Activated naive CD4-positive, alpha-beta T cell treated with anti-CD3 and anti-CD28 coated beads, Interleukin-2, amount 10 ng/mL, durations not matched to agents 7 days and 5 days (primary cell): ENCODE measurements around the gene MLXIPL.
"Not testable (repeated sequence)": the region's sequence is repeated elsewhere in the genome, so short reads cannot be mapped to it uniquely, and the experiment has no call there.

ENCODE experiments used
- CTCF ChIA-PET: fragments of 350-600 bp; sonication (Branson Sonifier 250); formaldehyde crosslinking; loops from one replicate; lab custom pipeline; 2021; ENCODE audit warnings: antibody characterized with exemption; lab: Charles Lee
- DNase-seq: peaks from one replicate; pipeline ENCODE4 v3.0.0-alpha.2; 2020
- H3K27ac Mint-ChIP-seq: one replicate; pipeline ENCODE4 v1.8.0; 2021; ENCODE audit warnings: mild to moderate bottlenecking, moderate library complexity, mixed read lengths
- H3K27me3 Mint-ChIP-seq: one replicate; pipeline ENCODE4 v1.8.0; 2021; ENCODE audit warnings: mild to moderate bottlenecking, mixed read lengths
- H3K36me3 Mint-ChIP-seq: one replicate; pipeline ENCODE4 v1.8.0; 2021; ENCODE audit warnings: mixed read lengths
- H3K4me1 Mint-ChIP-seq: one replicate; pipeline ENCODE4 v1.8.0; 2021; ENCODE audit warnings: mixed read lengths
- H3K4me3 Mint-ChIP-seq: one replicate; pipeline ENCODE4 v1.8.0; 2021; ENCODE audit warnings: mild to moderate bottlenecking, moderate library complexity, mixed read lengths
- H3K9me3 Mint-ChIP-seq: one replicate; pipeline ENCODE4 v1.8.0; 2021; ENCODE audit warnings: mixed read lengths

Gene MLXIPL

DNA sequence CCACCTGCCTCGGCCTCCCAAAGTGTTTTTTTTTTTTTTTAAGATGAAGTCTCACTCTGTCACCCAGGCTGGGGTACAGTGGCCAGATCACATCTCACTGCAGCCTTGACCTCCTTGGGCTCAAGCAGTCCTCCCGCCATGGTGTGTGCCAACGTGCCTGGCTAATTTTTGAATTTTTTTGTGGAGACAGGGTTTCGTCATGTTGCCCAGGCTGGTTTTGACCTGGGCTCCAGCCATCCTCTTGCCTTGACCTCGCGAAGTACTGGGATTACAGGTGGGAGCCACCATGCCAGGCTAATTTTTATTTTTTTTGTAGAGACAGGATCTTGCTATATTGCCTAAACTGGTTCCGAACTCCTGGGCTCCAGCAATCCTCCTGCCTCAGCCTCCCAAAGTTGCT lies 9.0 kb upstream of the MLXIPL start:
- CTCF ChIA-PET: no interaction called here
- Mint-ChIP-seq H3K9me3 (no peaks in the 10 kb centered on the region), H3K27me3 (peaks cover 60% of the 10 kb centered on the region), H3K4me3 (no peak overlapping the region), H3K4me1 (no peaks in the 10 kb centered on the region), H3K27ac (no peak overlapping the region), H3K36me3 (no peaks in the 10 kb centered on the region)
- DNase-seq: no peak

DNA sequence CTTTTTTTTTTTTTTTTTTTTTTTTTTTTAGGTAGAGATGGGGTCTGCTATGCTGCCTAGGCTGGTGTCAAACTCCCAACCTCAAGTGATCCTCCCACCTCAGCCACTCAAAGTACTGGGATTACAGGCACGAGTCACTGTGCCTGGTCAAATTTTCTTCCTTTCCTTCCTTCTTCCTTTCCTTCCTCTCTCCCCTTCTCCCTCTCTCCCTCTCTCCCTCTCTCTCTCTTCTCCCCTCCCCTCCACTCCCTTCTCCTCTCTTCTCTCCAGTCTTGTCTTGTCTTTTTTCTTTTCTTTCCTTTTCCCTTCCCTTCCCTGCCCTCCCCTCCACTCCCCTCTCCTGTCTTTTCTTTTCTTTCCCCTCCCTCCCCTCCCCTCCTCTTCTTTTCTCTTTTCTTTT lies 7.2 kb upstream of the MLXIPL start:
- no peaks in the 10 kb centered on the region for H3K9me3 Mint-ChIP-seq
- CTCF ChIA-PET: no interaction called here
- H3K4me3 Mint-ChIP-seq: no peak overlapping the region
- H3K4me1 Mint-ChIP-seq: no peaks in the 10 kb centered on the region
- no peak overlapping the region for H3K27ac Mint-ChIP-seq
- no peak for DNase-seq
- peaks cover 70% of the 10 kb centered on the region for H3K27me3 Mint-ChIP-seq
- H3K36me3 Mint-ChIP-seq: no peaks in the 10 kb centered on the region

DNA sequence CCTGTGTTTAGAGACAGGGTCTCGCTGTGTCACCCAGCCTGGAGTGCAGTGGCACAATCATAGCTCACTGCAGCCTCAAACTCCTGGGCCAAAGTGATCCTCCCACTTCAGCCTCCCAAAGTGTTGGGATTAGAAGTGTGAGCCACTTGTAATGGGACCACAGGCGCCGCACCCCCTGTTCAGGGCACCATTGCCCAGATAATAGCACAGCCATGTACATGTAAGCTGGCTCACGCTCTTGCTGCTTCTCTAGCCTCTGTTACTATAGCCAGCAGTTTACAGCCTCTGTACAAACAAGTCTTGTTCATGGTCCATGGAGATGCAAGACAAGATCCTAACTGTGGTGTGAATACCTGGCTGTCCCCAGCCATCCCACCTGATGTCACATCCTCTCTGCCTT lies 4.2 kb upstream of the MLXIPL start:
- Mint-ChIP-seq H3K27ac (no peak overlapping the region), H3K36me3 (no peaks in the 10 kb centered on the region), H3K4me3 (no peak overlapping the region), H3K4me1 (peaks cover 3% of the 10 kb centered on the region), H3K27me3 (peaks cover 82% of the 10 kb centered on the region), H3K9me3 (no peaks in the 10 kb centered on the region)
- CTCF ChIA-PET: interaction anchor here (1.2 to 1.7 kb wide), 4 partner anchors 18 to 104 kb away, joined by 3 to 8 read pairs (median 6); no protein-coding TSS in a partner anchor
- DNase-seq: no peak

DNA sequence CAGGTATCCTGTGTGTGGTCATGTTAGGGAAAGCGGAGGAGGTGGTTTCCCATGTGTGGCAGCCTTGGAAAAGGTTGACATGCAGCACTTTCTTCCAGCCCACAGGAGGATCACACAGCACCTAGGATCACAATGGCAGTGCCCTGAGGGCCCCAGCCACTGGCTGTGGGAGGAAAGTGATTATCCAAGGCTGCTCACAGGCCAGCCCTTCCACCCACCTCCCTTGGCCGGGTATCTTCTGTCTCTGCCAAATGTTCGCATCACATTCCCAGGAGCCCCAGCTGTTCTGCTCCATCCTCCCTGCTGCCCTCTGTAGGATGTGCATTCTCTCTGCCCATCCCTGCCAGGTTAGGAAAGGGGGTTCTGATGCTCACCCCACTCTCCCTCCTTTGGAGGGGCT lies 2.5 kb upstream of the MLXIPL start:
- no peak for DNase-seq
- H3K9me3 Mint-ChIP-seq: no peaks in the 10 kb centered on the region
- peaks cover 4% of the 10 kb centered on the region for H3K4me1 Mint-ChIP-seq
- H3K4me3 Mint-ChIP-seq: no peak overlapping the region
- CTCF ChIA-PET: interaction anchor here (0.6 to 1.2 kb wide), 3 partner anchors 47 to 108 kb away, joined by 3 to 4 read pairs (median 3); no protein-coding TSS in a partner anchor
- H3K36me3 Mint-ChIP-seq: no peaks in the 10 kb centered on the region
- no peak overlapping the region for H3K27ac Mint-ChIP-seq
- peaks cover 86% of the 10 kb centered on the region for H3K27me3 Mint-ChIP-seq

DNA sequence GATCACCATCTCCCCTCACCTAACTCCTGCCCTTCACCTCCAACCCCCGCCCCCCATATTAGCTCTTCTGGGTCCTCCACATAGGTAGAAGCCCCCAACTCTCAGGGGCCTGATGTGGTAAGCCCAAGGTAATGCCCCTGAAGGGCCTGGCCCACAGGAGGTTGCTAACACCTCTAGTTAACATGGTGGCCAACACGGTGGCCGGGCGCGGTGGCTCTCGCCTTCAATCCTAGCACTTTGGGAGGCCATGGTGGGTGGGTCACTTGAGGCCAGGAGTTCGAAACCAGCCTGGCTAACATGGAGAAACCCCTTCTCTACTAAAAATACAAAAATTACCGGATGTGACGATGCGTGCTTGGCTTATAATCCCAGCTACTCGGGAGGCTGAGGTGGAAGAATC lies 954 bp upstream of the MLXIPL start:
- H3K4me3 Mint-ChIP-seq: no peak overlapping the region
- peaks cover 91% of the 10 kb centered on the region for H3K27me3 Mint-ChIP-seq

DNA sequence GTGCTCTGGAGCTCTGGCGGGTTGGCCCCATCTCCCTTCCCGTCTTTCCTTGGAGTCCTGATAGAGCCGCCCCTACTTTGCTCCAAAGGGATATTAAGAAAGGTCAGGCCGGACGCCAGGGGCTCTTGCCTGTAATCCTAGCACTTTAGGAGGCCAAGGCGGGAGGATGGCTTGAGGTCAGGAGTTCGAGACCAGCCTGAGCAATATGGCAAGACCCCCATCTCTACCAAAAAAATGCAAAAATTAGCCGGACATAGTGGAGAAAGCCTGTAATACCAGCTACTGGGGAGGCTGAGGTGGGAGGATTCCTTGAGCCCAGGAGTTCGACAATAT lies 313 bp upstream of the MLXIPL start:
- H3K27me3 Mint-ChIP-seq: peaks cover 95% of the 10 kb centered on the region
- no peak overlapping the region for H3K27ac Mint-ChIP-seq
- DNase-seq: no peak
- H3K4me3 Mint-ChIP-seq: no peak overlapping the region
- no peaks in the 10 kb centered on the region for H3K9me3 Mint-ChIP-seq
- peaks cover 4% of the 10 kb centered on the region for H3K4me1 Mint-ChIP-seq
- CTCF ChIA-PET: interaction anchor here (1.1 to 1.8 kb wide), 3 partner anchors 17 to 110 kb away, joined by 3 to 4 read pairs (median 3); no protein-coding TSS in a partner anchor
- H3K36me3 Mint-ChIP-seq: no peaks in the 10 kb centered on the region

More for the DNA sequence above, 954 bp upstream of the MLXIPL start:
- Mint-ChIP-seq H3K4me1 (peaks cover 4% of the 10 kb centered on the region), H3K36me3 (no peaks in the 10 kb centered on the region), H3K9me3 (no peaks in the 10 kb centered on the region), H3K27ac (no peak overlapping the region)
- CTCF ChIA-PET: interaction anchor here (1.4 to 1.8 kb wide), 2 partner anchors 17 to 109 kb away, joined by 3 to 4 read pairs; no protein-coding TSS in a partner anchor
- DNase-seq: no peak

DNA sequence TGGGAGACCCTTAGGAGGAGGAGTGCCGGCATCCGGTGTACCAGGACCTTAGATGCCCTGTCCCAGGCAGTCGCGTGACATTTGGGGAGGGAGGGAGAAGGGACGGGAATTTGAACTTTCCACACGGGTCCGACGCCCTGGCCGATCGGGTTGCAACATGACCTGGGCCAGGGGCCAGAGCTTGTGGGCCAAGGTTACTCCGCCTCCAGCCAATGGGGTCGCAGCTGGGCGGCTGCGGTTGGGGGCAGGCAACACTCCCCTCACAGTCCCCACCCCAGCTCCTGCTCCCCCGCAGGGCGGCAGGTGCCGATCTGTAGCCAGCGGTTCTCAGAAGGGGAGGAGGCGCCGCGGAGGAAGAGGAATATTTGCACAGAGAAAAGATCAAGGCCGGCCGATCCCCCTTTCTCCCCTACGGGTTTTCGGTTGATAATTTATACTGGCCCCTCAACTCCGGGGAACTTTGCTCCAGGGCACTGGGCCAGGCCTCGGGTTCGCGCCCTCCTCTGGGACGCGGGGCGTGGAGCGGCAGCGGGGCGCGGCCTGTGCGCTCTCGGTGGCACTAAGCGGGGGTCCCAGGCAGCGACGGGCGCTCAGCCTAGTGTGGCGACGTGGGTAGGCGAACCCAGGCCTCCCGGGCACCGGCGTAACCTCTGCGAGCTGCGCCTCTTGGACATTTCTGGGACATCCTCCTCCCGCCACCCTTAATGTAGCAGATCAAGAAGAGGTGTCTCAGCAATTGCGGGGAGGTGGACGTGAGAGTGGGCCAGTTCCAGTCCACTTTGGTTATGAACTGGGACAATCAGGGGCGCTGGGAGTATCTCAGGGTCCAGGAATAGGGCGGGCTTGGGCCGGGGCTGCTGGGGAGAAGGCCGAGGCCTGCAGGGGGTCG lies 1.2 kb downstream of the MLXIPL start:
- no peak overlapping the region for H3K4me3 Mint-ChIP-seq
- H3K27me3 Mint-ChIP-seq: peaks cover 94% of the 10 kb centered on the region
- no peaks in the 10 kb centered on the region for H3K9me3 Mint-ChIP-seq
- peaks cover 4% of the 10 kb centered on the region for H3K4me1 Mint-ChIP-seq
- DNase-seq: no peak
- no peaks in the 10 kb centered on the region for H3K36me3 Mint-ChIP-seq
- no peak overlapping the region for H3K27ac Mint-ChIP-seq
- CTCF ChIA-PET: interaction anchor here (4.1 kb wide), 1 partner anchor 16 kb away, joined by 16 read pairs; no protein-coding TSS in a partner anchor

DNA sequence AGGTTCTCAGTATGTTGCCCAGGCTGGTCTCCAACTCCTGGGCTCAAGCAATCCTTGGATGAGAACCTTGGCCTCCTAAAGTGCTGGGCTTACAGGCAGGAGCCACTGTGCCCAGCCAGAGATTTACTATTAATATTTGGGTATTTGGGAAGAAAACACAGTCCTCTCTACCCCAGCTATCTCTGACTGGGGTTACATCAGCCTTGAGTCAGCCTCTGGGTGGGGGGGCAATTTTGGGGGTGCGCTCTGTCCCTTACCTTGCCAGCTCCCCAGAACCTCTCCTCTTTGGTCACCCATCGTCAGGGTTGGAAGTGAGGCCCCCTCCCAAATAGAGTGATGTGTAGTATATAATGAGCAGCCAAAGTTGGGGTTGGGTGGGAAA lies 1.8 kb downstream of the MLXIPL start:
- Mint-ChIP-seq H3K27ac (no peak overlapping the region), H3K4me3 (no peak overlapping the region), H3K9me3 (no peaks in the 10 kb centered on the region), H3K36me3 (no peaks in the 10 kb centered on the region), H3K27me3 (peaks cover 92% of the 10 kb centered on the region), H3K4me1 (peaks cover 4% of the 10 kb centered on the region)
- no peak for DNase-seq
- CTCF ChIA-PET: interaction anchor here (4.1 kb wide), 1 partner anchor 16 kb away, joined by 16 read pairs; no protein-coding TSS in a partner anchor

DNA sequence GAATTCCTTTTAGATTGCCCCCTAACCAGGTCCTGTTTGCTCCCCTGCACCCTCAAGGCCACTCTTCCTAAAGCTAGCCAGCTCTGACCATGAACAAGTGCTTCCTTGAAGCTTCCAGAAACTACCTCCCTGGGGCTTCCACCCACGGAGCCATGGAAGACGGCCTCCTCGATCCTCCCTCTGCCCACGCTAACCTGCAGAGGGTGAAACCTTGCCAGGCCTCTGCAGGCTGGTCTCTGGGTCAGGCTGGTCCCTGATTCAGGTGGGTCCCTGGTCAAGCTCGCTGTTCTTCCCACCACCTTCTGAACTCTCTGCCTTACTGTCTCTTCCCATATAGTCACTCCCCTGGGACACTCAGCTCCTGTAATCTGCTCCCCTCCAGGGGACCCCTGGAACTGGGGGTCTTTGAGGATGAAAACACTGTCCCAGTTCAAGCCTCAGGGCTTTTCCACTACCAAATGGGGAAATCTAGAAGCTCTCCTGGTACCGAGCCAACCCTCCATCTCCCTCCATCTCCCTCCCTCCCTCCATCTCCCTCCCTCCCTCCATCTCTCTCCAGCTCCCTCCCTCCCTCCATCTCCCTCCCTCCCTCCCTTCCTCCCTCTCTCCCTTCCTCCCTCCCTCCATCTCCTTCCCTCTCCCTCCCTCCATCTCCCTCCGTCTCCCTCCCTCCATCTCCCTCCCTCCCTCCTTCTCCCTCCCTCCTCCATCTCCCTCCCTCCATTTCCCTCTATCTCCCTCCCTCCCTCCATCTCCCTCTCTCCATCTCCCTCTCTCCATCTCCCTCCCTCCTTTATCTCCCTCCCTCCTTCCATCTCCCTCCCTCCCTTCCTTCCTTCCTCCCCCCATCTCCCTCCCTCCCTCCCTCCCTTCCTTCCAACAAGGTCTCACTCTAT lies 2.9 kb downstream of the MLXIPL start:
- CTCF ChIA-PET: interaction anchor here (1.1 to 4.1 kb wide), 2 partner anchors 12 to 15 kb away, joined by 6 to 16 read pairs; no protein-coding TSS in a partner anchor
- Mint-ChIP-seq H3K4me1 (peaks cover 4% of the 10 kb centered on the region), H3K9me3 (no peaks in the 10 kb centered on the region), H3K27me3 (peaks cover 81% of the 10 kb centered on the region), H3K4me3 (no peak overlapping the region), H3K36me3 (no peaks in the 10 kb centered on the region), H3K27ac (no peak overlapping the region)
- no peak for DNase-seq

DNA sequence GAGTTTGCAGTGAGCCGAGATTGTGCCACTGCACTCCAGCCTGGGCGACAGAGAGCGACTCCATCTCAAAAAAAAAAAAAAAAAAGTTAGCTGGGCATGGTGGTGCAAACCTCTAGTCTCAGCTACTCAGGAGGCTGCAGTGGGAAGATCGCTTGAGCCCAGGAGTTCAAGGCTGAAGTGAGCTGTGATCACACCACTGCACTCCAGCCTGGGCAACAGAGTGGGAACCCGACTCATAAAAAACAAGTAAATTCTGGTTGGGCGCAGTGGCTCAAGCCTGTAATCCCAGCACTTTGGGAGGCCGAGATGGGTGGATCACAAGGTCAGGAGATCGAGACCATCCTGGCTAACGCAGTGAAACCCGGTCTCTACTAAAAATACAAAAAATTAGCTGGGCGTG lies 4.9 kb downstream of the MLXIPL start:
- not testable (repeated sequence) for H3K9me3 Mint-ChIP-seq, H3K36me3 Mint-ChIP-seq, DNase-seq, H3K27ac Mint-ChIP-seq, H3K4me3 Mint-ChIP-seq, H3K4me1 Mint-ChIP-seq
- CTCF ChIA-PET: interaction anchor here (0.6 to 4.1 kb wide), 2 partner anchors 10 to 13 kb away, joined by 4 to 16 read pairs; no protein-coding TSS in a partner anchor
- H3K27me3 Mint-ChIP-seq: peaks cover 73% of the 10 kb centered on the region

DNA sequence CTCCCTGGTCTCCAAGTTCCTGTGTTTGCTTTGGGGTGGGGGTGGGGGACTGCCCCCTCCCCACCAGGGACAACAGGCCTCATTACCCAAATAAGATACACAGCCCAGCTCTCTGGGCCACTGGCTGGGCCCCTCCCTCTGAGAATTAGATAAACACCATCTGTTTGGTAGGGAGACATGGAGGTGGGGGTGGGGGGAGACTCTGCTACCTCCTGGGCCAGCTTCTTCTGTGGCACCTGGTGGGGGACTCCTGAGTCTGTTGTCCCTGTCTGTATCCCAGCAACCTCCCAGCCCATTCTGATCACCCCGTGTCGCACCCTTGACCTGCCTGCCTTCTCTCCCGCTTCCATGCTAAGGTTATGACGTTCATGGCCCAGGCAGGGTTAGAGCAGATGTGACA lies 5.8 kb downstream of the MLXIPL start:
- no peaks in the 10 kb centered on the region for H3K36me3 Mint-ChIP-seq
- peaks cover 1% of the 10 kb centered on the region for H3K4me1 Mint-ChIP-seq
- no peak for DNase-seq
- H3K27ac Mint-ChIP-seq: no peak overlapping the region
- CTCF ChIA-PET: interaction anchor here (1.2 kb wide), 1 partner anchor 12 kb away, joined by 3 read pairs; no protein-coding TSS in a partner anchor
- no peak overlapping the region for H3K4me3 Mint-ChIP-seq
- no peaks in the 10 kb centered on the region for H3K9me3 Mint-ChIP-seq
- peaks cover 73% of the 10 kb centered on the region for H3K27me3 Mint-ChIP-seq

DNA sequence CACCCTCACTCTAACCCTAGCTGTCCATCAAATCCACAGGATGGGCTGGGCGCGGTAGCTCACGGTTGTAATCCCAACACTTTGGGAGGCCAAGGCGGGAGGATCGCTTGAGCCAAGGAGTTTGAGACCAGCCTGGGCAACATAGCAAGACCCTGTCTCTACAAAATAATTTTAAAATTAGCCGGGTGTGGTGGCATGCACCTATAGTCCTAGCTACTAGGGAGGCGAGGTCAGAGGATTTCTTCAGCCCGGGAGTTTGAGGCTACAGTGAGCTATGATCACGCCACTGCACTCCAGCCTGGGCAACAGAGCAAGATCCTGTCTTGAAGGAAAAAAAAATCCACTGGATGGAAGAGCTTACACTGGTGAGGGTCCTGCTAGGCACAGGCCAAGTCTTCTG lies 6.8 kb downstream of the MLXIPL start:
- H3K36me3 Mint-ChIP-seq, H3K4me3 Mint-ChIP-seq, H3K9me3 Mint-ChIP-seq, H3K4me1 Mint-ChIP-seq, DNase-seq, H3K27ac Mint-ChIP-seq: not testable (repeated sequence)
- peaks cover 73% of the 10 kb centered on the region for H3K27me3 Mint-ChIP-seq
- CTCF ChIA-PET: interaction anchor here (1.2 to 1.8 kb wide), 2 partner anchors 11 kb away, joined by 3 to 8 read pairs; no protein-coding TSS in a partner anchor

DNA sequence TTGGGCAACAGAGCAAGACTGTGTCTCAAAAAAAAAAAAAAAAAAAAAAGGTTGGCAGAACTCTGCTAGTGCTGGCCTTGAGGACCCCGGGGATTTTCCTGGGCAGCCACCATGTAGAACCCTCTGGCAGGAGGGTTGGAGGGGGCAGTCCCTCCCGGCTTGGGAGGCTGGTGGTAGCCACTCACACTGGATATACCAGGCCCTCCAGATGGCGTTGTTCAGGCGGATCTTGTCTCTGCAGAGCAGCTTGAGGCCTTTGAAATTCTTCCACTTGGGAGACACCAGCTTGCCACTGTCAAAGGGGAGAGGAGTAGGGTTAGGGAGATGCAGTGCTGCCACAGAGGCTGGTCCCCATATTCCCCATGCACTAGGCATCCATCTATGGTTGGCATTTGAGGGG lies 8.4 kb downstream of the MLXIPL start:
- H3K9me3 Mint-ChIP-seq: no peaks in the 10 kb centered on the region
- no peak for DNase-seq

DNA sequence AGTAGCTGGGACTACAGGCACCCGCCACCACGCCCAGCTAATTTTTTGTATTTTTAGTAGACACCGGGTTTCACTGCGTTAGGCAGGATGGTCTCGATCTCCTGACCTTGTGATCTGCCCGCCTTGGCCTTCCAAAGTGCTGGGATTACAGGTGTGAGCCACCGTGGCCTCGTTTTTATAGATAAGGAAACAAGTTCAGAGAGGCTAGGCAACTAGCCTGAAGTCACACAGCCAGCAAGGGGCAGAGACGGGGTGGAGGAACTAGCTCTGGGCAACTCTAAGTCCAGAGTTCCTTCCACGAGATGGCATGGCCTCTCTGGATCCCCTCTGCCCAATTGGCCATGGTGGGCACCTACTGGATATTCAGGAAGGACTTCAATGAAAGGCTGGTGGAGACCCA lies 9.4 kb downstream of the MLXIPL start:
- CTCF ChIA-PET, H3K4me3 Mint-ChIP-seq, H3K27ac Mint-ChIP-seq, H3K9me3 Mint-ChIP-seq, DNase-seq, H3K36me3 Mint-ChIP-seq, H3K4me1 Mint-ChIP-seq: not testable (repeated sequence)
- peaks cover 74% of the 10 kb centered on the region for H3K27me3 Mint-ChIP-seq

More for the DNA sequence above, 8.4 kb downstream of the MLXIPL start:
- H3K36me3 Mint-ChIP-seq: no peaks in the 10 kb centered on the region
- H3K4me3 Mint-ChIP-seq: no peak overlapping the region
- CTCF ChIA-PET: interaction anchor here (1.2 to 1.8 kb wide), 2 partner anchors 9 to 119 kb away, joined by 3 to 8 read pairs; no protein-coding TSS in a partner anchor
- peaks cover 74% of the 10 kb centered on the region for H3K27me3 Mint-ChIP-seq
- H3K27ac Mint-ChIP-seq: no peak overlapping the region
- no peaks in the 10 kb centered on the region for H3K4me1 Mint-ChIP-seq
